Measurements from ENCODE around the gene MAGEA9B. TPM values are rescaled to one million over a fixed set of nuclear protein-coding genes. Genes with fewer than 3 reads are reported as not detected.
"Not testable (repeated sequence)": the region's sequence is repeated elsewhere in the genome, so short reads cannot be mapped to it uniquely, and the experiment has no call there.

The MAGEA9B gene
- polyA plus RNA-seq, 3 donors, result not detected

DNA sequence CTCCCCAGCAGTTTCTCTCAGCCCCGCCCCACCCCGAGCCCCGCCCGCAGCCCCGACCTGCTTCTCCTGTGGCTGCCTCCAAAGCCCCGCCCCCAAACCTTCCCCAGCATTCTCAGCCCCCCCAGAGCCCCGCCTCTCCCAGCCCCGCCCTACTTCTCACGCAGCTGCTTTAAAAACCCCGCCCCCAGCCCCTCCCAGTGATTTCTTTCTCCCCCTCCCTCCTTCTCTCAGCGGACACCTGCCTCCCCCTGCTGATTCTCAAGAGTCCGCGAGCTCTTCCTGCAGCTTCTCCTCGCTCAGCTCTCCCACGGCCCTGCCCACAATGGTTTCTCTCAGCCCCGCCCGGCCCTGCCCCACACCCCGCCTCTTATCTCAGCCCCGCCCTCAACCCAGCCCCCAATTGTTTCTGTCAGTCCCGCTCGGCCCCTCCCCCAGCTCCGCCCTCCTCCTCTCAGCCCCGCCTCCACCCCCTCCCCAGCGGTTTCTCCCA, 47.1 kb downstream of the MAGEA9B start:
- H3K27me3 ChIP-seq (ENCODE audit: control insufficient read depth in 2 of 2, insufficient read depth in 2 of 2, low read length in 2 of 2), result no peaks in the 10 kb centered on the region
- TF ChIP-seq, protein P1, sequence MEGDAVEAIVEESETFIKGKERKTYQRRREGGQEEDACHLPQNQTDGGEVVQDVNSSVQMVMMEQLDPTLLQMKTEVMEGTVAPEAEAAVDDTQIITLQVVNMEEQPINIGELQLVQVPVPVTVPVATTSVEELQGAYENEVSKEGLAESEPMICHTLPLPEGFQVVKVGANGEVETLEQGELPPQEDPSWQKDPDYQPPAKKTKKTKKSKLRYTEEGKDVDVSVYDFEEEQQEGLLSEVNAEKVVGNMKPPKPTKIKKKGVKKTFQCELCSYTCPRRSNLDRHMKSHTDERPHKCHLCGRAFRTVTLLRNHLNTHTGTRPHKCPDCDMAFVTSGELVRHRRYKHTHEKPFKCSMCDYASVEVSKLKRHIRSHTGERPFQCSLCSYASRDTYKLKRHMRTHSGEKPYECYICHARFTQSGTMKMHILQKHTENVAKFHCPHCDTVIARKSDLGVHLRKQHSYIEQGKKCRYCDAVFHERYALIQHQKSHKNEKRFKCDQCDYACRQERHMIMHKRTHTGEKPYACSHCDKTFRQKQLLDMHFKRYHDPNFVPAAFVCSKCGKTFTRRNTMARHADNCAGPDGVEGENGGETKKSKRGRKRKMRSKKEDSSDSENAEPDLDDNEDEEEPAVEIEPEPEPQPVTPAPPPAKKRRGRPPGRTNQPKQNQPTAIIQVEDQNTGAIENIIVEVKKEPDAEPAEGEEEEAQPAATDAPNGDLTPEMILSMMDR (IDR thresholded peaks at IDR 0.05), result no peak
- H3K4me2 ChIP-seq (replicated peaks; ENCODE audit: extremely low read depth, low read length, poor library complexity, severe bottlenecking), result peak overlapping the region; percentile 83
- no peaks in the 10 kb centered on the region for H4K20me1 ChIP-seq (ENCODE audit: insufficient read depth, low read length)
- peak overlapping the region; percentile 30 to 79 (median 78) for H3K4me3 ChIP-seq (replicated peaks in 1 of 3; ENCODE audit: low read depth in 2 of 3, low read length in 3 of 3)
- intact Hi-C loops (cut with micrococcal nuclease), result no loop called here
- H3K27me3 Mint-ChIP-seq (ENCODE audit: low read depth in 3 of 3), result peaks cover 0 to 1% (median 0%) of the 10 kb centered on the region in 3 donors
- H3K36me3 ChIP-seq (replicated peaks in 1 of 2; ENCODE audit: control insufficient read depth in 1 of 2, insufficient read depth in 2 of 2, low read length in 2 of 2), result peaks cover 2% of the 10 kb centered on the region in 2 donors
- H3K9me3 ChIP-seq (replicated peaks in 1 of 2; ENCODE audit: control insufficient read depth in 1 of 2, insufficient read depth in 1 of 2, low read length in 2 of 2), result no peaks in the 10 kb centered on the region
- H3K4me1 ChIP-seq (ENCODE audit: control insufficient read depth in 1 of 2, insufficient read depth in 2 of 2, low read length in 2 of 2), result peaks cover 11 to 25% of the 10 kb centered on the region in 2 donors
- H3K79me2 ChIP-seq (ENCODE audit: insufficient read depth, low read length), result no peaks in the 10 kb centered on the region
- H3K4me1 Mint-ChIP-seq, result peaks cover 20% of the 10 kb centered on the region
- peak overlapping the region; percentile 84 to 91 for H3K4me3 Mint-ChIP-seq
- DNase-seq, result peak; percentile 78 to 91 (median 87)
- peak overlapping the region; percentile 82 for H3K9ac ChIP-seq (ENCODE audit: insufficient read depth, low read length, poor library complexity, severe bottlenecking)
- peak overlapping the region; percentile 19 for H2AFZ ChIP-seq (ENCODE audit: insufficient read depth, low read depth, low read length, poor library complexity, severe bottlenecking)
- H3K27ac Mint-ChIP-seq, result peak overlapping the region; percentile 99 to 100 (median 100)
- WGBS (ENCODE audit: insufficient coverage), result 0% methylated on average over 5 of the region's 24 CpGs
- peaks cover 8 to 19% of the 10 kb centered on the region in 2 donors for H3K36me3 Mint-ChIP-seq
- peak overlapping the region; percentile 90 to 97 for H3K27ac ChIP-seq (ENCODE audit: low read depth in 1 of 2, low read length in 2 of 2)
- H3K9me3 Mint-ChIP-seq, result peaks cover 0 to 15% (median 3%) of the 10 kb centered on the region in 7 donors

DNA sequence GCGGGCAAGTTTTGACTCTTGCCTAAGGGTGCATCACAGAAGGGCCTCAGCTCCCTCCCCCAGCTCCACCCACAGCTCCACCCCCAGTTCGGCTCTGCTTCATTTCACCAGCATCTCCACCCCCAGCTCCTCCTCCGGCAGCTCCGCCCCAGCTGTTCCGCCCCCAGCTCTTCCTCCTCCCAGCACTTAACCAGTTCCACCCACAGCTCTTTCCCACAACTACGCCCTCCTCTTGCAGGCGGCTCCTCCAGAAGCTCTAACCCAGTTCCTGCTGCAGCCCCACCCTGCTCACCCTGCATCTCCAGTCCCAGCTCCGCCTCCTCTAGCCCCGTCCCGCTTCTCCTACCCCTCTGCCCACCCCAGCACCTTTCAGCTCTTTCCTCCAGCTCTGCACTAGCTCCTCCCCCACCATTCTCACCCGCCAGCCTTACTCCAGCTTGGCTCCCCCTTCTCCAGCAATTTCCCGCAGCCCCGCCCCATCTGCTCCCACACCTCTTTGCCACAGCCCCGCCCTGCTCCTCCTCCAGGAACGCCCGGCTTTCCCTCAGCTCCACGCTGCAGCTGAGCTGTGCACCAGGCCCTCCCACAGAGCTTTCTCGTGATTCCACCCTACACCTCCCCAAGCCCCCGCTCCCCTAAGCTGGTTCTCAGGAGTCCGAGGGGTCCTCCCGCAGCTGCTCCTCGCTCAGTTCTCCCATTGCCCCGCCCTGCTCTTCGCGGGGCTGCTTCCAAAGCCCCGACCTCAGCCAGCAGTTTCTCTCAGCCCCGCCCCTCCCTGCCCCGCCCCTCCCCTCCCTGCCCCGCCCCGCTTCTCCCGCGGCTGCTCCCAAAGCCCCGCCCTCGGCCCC, 47.8 kb downstream of the MAGEA9B start:
- peaks cover 7 to 17% of the 10 kb centered on the region in 2 donors for H3K36me3 Mint-ChIP-seq
- peak overlapping the region; percentile 51 for H3K9ac ChIP-seq (ENCODE audit: insufficient read depth, low read length, poor library complexity, severe bottlenecking)
- TF ChIP-seq, protein P1 (IDR thresholded peaks at IDR 0.05), result no peak
- no peaks in the 10 kb centered on the region for H3K79me2 ChIP-seq (ENCODE audit: insufficient read depth, low read length)
- peak overlapping the region; percentile 47 to 81 (median 66) for H3K4me3 ChIP-seq (replicated peaks in 1 of 3; ENCODE audit: low read depth in 2 of 3, low read length in 3 of 3)
- H3K4me2 ChIP-seq (replicated peaks; ENCODE audit: extremely low read depth, low read length, poor library complexity, severe bottlenecking), result peak overlapping the region; percentile 70
- WGBS (ENCODE audit: insufficient coverage), result 2% methylated on average over 7 of the region's 34 CpGs
- H3K27me3 ChIP-seq (ENCODE audit: control insufficient read depth in 2 of 2, insufficient read depth in 2 of 2, low read length in 2 of 2), result no peaks in the 10 kb centered on the region
- H3K9me3 Mint-ChIP-seq, result peaks cover 0 to 15% (median 3%) of the 10 kb centered on the region in 7 donors
- no peaks in the 10 kb centered on the region for H4K20me1 ChIP-seq (ENCODE audit: insufficient read depth, low read length)
- peak overlapping the region; percentile 87 to 99 (median 95) for H3K27ac Mint-ChIP-seq
- intact Hi-C loops (cut with micrococcal nuclease), result no loop called here
- peaks cover 0 to 6% (median 0%) of the 10 kb centered on the region in 3 donors for H3K27me3 Mint-ChIP-seq (ENCODE audit: low read depth in 3 of 3)
- H3K27ac ChIP-seq (ENCODE audit: low read depth in 1 of 2, low read length in 2 of 2), result peak overlapping the region; percentile 74 to 79
- H3K4me1 Mint-ChIP-seq, result peaks cover 22% of the 10 kb centered on the region
- peak overlapping the region; percentile 82 to 87 for H3K4me3 Mint-ChIP-seq
- peaks cover 11 to 25% of the 10 kb centered on the region in 2 donors for H3K4me1 ChIP-seq (ENCODE audit: control insufficient read depth in 1 of 2, insufficient read depth in 2 of 2, low read length in 2 of 2)
- DNase-seq, result peak; percentile 82 to 95 (median 90)
- H2AFZ ChIP-seq (ENCODE audit: insufficient read depth, low read depth, low read length, poor library complexity, severe bottlenecking), result peak overlapping the region; percentile 75
- H3K36me3 ChIP-seq (replicated peaks in 1 of 2; ENCODE audit: control insufficient read depth in 1 of 2, insufficient read depth in 2 of 2, low read length in 2 of 2), result no peaks in the 10 kb centered on the region
- no peaks in the 10 kb centered on the region for H3K9me3 ChIP-seq (replicated peaks in 1 of 2; ENCODE audit: control insufficient read depth in 1 of 2, insufficient read depth in 1 of 2, low read length in 2 of 2)

DNA sequence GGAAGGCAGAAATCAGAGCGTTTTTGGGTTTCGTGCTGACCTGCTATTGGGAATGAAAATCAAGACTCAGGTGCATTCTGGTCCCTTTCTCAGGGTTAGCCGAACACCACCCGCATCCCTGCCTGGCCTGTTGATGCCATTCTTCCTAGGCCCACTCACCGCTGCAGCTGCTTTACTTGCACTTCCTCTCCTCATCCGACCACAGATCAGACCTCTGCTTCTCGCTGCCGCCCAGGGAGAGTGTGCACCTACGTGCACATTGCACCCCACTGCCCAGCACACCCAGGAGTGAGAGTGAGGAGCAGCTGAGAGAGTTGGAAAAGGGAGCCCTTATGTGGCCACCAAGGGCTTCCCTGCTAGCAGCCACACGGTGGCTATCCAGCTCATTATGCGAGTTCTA, 49.8 kb downstream of the MAGEA9B start:
- intact Hi-C loops (cut with micrococcal nuclease); H3K27me3 ChIP-seq (ENCODE audit: control insufficient read depth in 2 of 2, insufficient read depth in 2 of 2, low read length in 2 of 2); H3K9me3 ChIP-seq (replicated peaks in 1 of 2; ENCODE audit: control insufficient read depth in 1 of 2, insufficient read depth in 1 of 2, low read length in 2 of 2); H3K27ac Mint-ChIP-seq; H4K20me1 ChIP-seq (ENCODE audit: insufficient read depth, low read length); H3K27ac ChIP-seq (ENCODE audit: low read depth in 1 of 2, low read length in 2 of 2); H3K27me3 Mint-ChIP-seq (ENCODE audit: low read depth in 3 of 3); H3K4me3 Mint-ChIP-seq; H3K36me3 ChIP-seq (replicated peaks in 1 of 2; ENCODE audit: control insufficient read depth in 1 of 2, insufficient read depth in 2 of 2, low read length in 2 of 2); H3K79me2 ChIP-seq (ENCODE audit: insufficient read depth, low read length); H3K9ac ChIP-seq (ENCODE audit: insufficient read depth, low read length, poor library complexity, severe bottlenecking); H3K4me3 ChIP-seq (replicated peaks in 1 of 3; ENCODE audit: low read depth in 2 of 3, low read length in 3 of 3); H2AFZ ChIP-seq (ENCODE audit: insufficient read depth, low read depth, low read length, poor library complexity, severe bottlenecking); H3K4me2 ChIP-seq (replicated peaks; ENCODE audit: extremely low read depth, low read length, poor library complexity, severe bottlenecking); DNase-seq: not testable (repeated sequence)
- peaks cover 0 to 15% (median 3%) of the 10 kb centered on the region in 7 donors for H3K9me3 Mint-ChIP-seq
- peaks cover 11 to 25% of the 10 kb centered on the region in 2 donors for H3K4me1 ChIP-seq (ENCODE audit: control insufficient read depth in 1 of 2, insufficient read depth in 2 of 2, low read length in 2 of 2)
- peaks cover 22% of the 10 kb centered on the region for H3K4me1 Mint-ChIP-seq
- peaks cover 7 to 18% of the 10 kb centered on the region in 2 donors for H3K36me3 Mint-ChIP-seq
- no CpG with 5 or more reads among the region's 11 CpGs for WGBS (ENCODE audit: insufficient coverage)

Measured in CD14-positive monocyte (primary cell).